ENCODE measurements around the gene ZBTB7C. TPM values are rescaled to one million over a fixed set of nuclear protein-coding genes. Genes with fewer than 3 reads are reported as not detected.

The ZBTB7C gene
- total and polyA plus RNA-seq, 4 donors, result 0.19 to 1.1 (median 0.45) TPM

GRCh38 chr18:48171490-48172188 is 237.5 kb downstream of the ZBTB7C start:
- H3K4me3 ChIP-seq (ENCODE audit: low read depth in 1 of 3, low read length in 3 of 3), result no peak overlapping the region
- peaks cover 8 to 20% (median 18%) of the 10 kb centered on the region in 4 donors for H3K4me1 ChIP-seq (ENCODE audit: control insufficient read depth in 4 of 4, insufficient read depth in 4 of 4, low read length in 3 of 4)
- 95% methylated on average over 6 of the region's 6 CpGs for WGBS
- no peak for DNase-seq (ENCODE audit: low spot score)
- no peak overlapping the region for H3K27ac ChIP-seq (ENCODE audit: low read depth in 1 of 2, low read length in 2 of 2)
- H3K27me3 ChIP-seq (ENCODE audit: control insufficient read depth in 4 of 4, insufficient read depth in 4 of 4, low read length in 3 of 4), result no peaks in the 10 kb centered on the region
- no peaks in the 10 kb centered on the region for H3K9me3 ChIP-seq (ENCODE audit: control insufficient read depth in 4 of 4, low read length in 3 of 4)
- no peaks in the 10 kb centered on the region for H3K36me3 ChIP-seq (ENCODE audit: control insufficient read depth in 4 of 4, insufficient read depth in 3 of 4, low read depth in 1 of 4, low read length in 3 of 4)
- no peak for TF ChIP-seq JUND (IDR thresholded peaks at IDR 0.05)
- no peak for TF ChIP-seq REST (IDR thresholded peaks at IDR 0.05)
- no peak for TF ChIP-seq SP1 (IDR thresholded peaks at IDR 0.05)
- H3K9ac ChIP-seq (ENCODE audit: low read depth in 1 of 2, low read length in 2 of 2), result no peak overlapping the region

GRCh38 chr18:48170651-48171050 is 238.5 kb downstream of the ZBTB7C start:
- WGBS, result 96% methylated on average over 5 of the region's 5 CpGs
- DNase-seq (ENCODE audit: low spot score), result no peak
- Histone ChIP-seq H3K9ac (ENCODE audit: low read depth in 1 of 2, low read length in 2 of 2) (no peak overlapping the region), H3K4me3 (ENCODE audit: low read depth in 1 of 3, low read length in 3 of 3) (no peak overlapping the region), H3K27ac (ENCODE audit: low read depth in 1 of 2, low read length in 2 of 2) (no peak overlapping the region), H3K27me3 (ENCODE audit: control insufficient read depth in 4 of 4, insufficient read depth in 4 of 4, low read length in 3 of 4) (no peaks in the 10 kb centered on the region), H3K9me3 (ENCODE audit: control insufficient read depth in 4 of 4, low read length in 3 of 4) (no peaks in the 10 kb centered on the region), H3K36me3 (ENCODE audit: control insufficient read depth in 4 of 4, insufficient read depth in 3 of 4, low read depth in 1 of 4, low read length in 3 of 4) (no peaks in the 10 kb centered on the region), H3K4me1 (ENCODE audit: control insufficient read depth in 4 of 4, insufficient read depth in 4 of 4, low read length in 3 of 4) (peaks cover 8 to 22% (median 20%) of the 10 kb centered on the region in 4 donors)
- TF ChIP-seq YY1 (IDR thresholded peaks at IDR 0.05), result no peak
- TF ChIP-seq RAD21 (IDR thresholded peaks at IDR 0.05), result no peak
- TF ChIP-seq HNF4G (IDR thresholded peaks at IDR 0.05), result no peak
- no peak for TF ChIP-seq HNF4A (conservative IDR thresholded peaks at IDR 0.05)
- TF ChIP-seq NR2F2 (IDR thresholded peaks at IDR 0.05), result no peak

- H3K4me1 ChIP-seq (ENCODE audit: control insufficient read depth in 4 of 4, insufficient read depth in 4 of 4, low read length in 3 of 4), result peaks cover 8 to 26% (median 23%) of the 10 kb centered on the region in 4 donors
- H3K27me3 ChIP-seq (ENCODE audit: control insufficient read depth in 4 of 4, insufficient read depth in 4 of 4, low read length in 3 of 4), result no peaks in the 10 kb centered on the region
- TF ChIP-seq EGR1 (IDR thresholded peaks at IDR 0.05; ENCODE audit: low read depth in 2 of 2) (no peak), JUND (IDR thresholded peaks at IDR 0.05) (no peak), CTCF (IDR thresholded peaks at IDR 0.05; ENCODE audit: low read depth, low read length, missing input control) (no peak), MAX (IDR thresholded peaks at IDR 0.05) (no peak), RAD21 (IDR thresholded peaks at IDR 0.05) (no peak), SP1 (IDR thresholded peaks at IDR 0.05) (no peak), HNF4G (IDR thresholded peaks at IDR 0.05) (no peak)
- H3K4me3 ChIP-seq (ENCODE audit: low read depth in 1 of 3, low read length in 3 of 3), result no peak overlapping the region
- WGBS, result 94% methylated on average over 2 of the region's 2 CpGs
- H3K9me3 ChIP-seq (ENCODE audit: control insufficient read depth in 4 of 4, low read length in 3 of 4), result no peaks in the 10 kb centered on the region
- no peak overlapping the region for H3K9ac ChIP-seq (ENCODE audit: low read depth in 1 of 2, low read length in 2 of 2)
- DNase-seq (ENCODE audit: low spot score), result no peak
- no peak overlapping the region for H3K27ac ChIP-seq (ENCODE audit: low read depth in 1 of 2, low read length in 2 of 2)
- H3K36me3 ChIP-seq (ENCODE audit: control insufficient read depth in 4 of 4, insufficient read depth in 3 of 4, low read depth in 1 of 4, low read length in 3 of 4), result no peaks in the 10 kb centered on the region
These were observed 240.3 kb downstream of the ZBTB7C start for GRCh38 chr18:48168861-48169260.

All from liver (tissue), 9 donors.